ENCODE measurements around the gene LDB2.

Gene LDB2

GRCh38 chr4:16767861-16768260 is 130.6 kb downstream of the LDB2 start:
- no peak overlapping the region for H3K27ac ChIP-seq
- TF ChIP-seq, protein P1, sequence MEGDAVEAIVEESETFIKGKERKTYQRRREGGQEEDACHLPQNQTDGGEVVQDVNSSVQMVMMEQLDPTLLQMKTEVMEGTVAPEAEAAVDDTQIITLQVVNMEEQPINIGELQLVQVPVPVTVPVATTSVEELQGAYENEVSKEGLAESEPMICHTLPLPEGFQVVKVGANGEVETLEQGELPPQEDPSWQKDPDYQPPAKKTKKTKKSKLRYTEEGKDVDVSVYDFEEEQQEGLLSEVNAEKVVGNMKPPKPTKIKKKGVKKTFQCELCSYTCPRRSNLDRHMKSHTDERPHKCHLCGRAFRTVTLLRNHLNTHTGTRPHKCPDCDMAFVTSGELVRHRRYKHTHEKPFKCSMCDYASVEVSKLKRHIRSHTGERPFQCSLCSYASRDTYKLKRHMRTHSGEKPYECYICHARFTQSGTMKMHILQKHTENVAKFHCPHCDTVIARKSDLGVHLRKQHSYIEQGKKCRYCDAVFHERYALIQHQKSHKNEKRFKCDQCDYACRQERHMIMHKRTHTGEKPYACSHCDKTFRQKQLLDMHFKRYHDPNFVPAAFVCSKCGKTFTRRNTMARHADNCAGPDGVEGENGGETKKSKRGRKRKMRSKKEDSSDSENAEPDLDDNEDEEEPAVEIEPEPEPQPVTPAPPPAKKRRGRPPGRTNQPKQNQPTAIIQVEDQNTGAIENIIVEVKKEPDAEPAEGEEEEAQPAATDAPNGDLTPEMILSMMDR (IDR thresholded peaks at IDR 0.05; ENCODE audit: low read depth, low read length): no peak
- peaks cover 21% of the 10 kb centered on the region for H3K27me3 ChIP-seq (ENCODE audit: insufficient read depth, low read depth, severe bottlenecking)
- no peak overlapping the region for H3K4me3 ChIP-seq (ENCODE audit: low read depth, low read length)
- no peaks in the 10 kb centered on the region for H3K9me3 ChIP-seq (ENCODE audit: severe bottlenecking)
- H3K36me3 ChIP-seq: no peaks in the 10 kb centered on the region
- DNase-seq: no peak

DNA sequence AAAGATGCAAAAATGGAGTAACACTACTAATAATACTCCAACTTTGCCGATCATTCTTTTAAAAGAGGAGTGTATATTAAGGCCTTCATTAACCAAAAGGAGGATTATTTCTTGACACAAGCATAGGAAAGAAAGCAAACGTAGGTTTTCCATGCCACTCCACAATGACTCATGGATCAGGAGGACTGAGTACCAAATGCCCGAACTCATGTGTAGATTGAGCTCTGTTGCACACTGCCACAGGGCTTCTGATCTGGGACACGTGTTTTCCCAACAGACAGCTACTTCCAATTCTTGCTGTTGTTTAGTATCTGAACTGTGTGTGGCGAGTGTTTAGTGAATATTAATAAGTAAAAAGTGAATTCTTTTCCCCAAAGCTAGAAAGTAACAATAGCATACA is 131.2 kb downstream of the LDB2 start:
- Histone ChIP-seq H3K4me3 (ENCODE audit: low read depth, low read length) (no peak overlapping the region), H3K27ac (no peak overlapping the region), H3K27me3 (ENCODE audit: insufficient read depth, low read depth, severe bottlenecking) (peaks cover 21% of the 10 kb centered on the region), H3K9me3 (ENCODE audit: severe bottlenecking) (no peaks in the 10 kb centered on the region), H3K36me3 (no peaks in the 10 kb centered on the region)
- TF ChIP-seq, protein P1 (IDR thresholded peaks at IDR 0.05; ENCODE audit: low read depth, low read length): no peak
- DNase-seq: no peak

- DNase-seq: no peak
Measured at GRCh38 chr4:16765546-16765945, 132.9 kb downstream of the LDB2 start.

GRCh38 chr4:16764622-16765021 is 133.8 kb downstream of the LDB2 start:
- Histone ChIP-seq H3K4me3 (ENCODE audit: low read depth, low read length) (no peak overlapping the region), H3K36me3 (no peaks in the 10 kb centered on the region), H3K27me3 (ENCODE audit: insufficient read depth, low read depth, severe bottlenecking) (peaks cover 40% of the 10 kb centered on the region), H3K27ac (no peak overlapping the region), H3K9me3 (ENCODE audit: severe bottlenecking) (no peaks in the 10 kb centered on the region)
- peak; percentile 19 for DNase-seq
- TF ChIP-seq, protein P1 (IDR thresholded peaks at IDR 0.05; ENCODE audit: low read depth, low read length): peak; percentile 68

More at GRCh38 chr4:16765546-16765945, 132.9 kb downstream of the LDB2 start:
- TF ChIP-seq, protein P1 (IDR thresholded peaks at IDR 0.05; ENCODE audit: low read depth, low read length): no peak
- Histone ChIP-seq H3K36me3 (no peaks in the 10 kb centered on the region), H3K27ac (no peak overlapping the region), H3K27me3 (ENCODE audit: insufficient read depth, low read depth, severe bottlenecking) (peaks cover 31% of the 10 kb centered on the region), H3K4me3 (ENCODE audit: low read depth, low read length) (no peak overlapping the region), H3K9me3 (ENCODE audit: severe bottlenecking) (no peaks in the 10 kb centered on the region)

GRCh38 chr4:16760617-16761363 is 137.7 kb downstream of the LDB2 start:
- Histone ChIP-seq H3K27me3 (ENCODE audit: insufficient read depth, low read depth, severe bottlenecking) (peaks cover 39% of the 10 kb centered on the region), H3K36me3 (no peaks in the 10 kb centered on the region), H3K27ac (no peak overlapping the region), H3K4me3 (ENCODE audit: low read depth, low read length) (no peak overlapping the region), H3K9me3 (ENCODE audit: severe bottlenecking) (no peaks in the 10 kb centered on the region)
- no peak for DNase-seq
- TF ChIP-seq, protein P1 (IDR thresholded peaks at IDR 0.05; ENCODE audit: low read depth, low read length): no peak
